HL-60 (cell line): ENCODE results near the gene ORAI3.

Experiments used
- POLR2AphosphoS5 ChIP-seq: IDR thresholded peaks from 2 replicates; pipeline ENCODE4 v1.6.1; 2012; ENCODE audit warnings: low read depth
- SPI1 ChIP-seq: IDR thresholded peaks from 2 replicates; pipeline ENCODE4 v1.6.1; 2012; ENCODE audit warnings: low read depth, mild to moderate bottlenecking, borderline replicate concordance
- TF ChIP-seq, protein P1 (sequence below): IDR thresholded peaks from one replicate; pipeline ENCODE4 v1.5.1; 2011; ENCODE audit warnings: low read length, control low read depth, inconsistent platforms; ENCODE audit not compliant: insufficient read depth

DNA sequence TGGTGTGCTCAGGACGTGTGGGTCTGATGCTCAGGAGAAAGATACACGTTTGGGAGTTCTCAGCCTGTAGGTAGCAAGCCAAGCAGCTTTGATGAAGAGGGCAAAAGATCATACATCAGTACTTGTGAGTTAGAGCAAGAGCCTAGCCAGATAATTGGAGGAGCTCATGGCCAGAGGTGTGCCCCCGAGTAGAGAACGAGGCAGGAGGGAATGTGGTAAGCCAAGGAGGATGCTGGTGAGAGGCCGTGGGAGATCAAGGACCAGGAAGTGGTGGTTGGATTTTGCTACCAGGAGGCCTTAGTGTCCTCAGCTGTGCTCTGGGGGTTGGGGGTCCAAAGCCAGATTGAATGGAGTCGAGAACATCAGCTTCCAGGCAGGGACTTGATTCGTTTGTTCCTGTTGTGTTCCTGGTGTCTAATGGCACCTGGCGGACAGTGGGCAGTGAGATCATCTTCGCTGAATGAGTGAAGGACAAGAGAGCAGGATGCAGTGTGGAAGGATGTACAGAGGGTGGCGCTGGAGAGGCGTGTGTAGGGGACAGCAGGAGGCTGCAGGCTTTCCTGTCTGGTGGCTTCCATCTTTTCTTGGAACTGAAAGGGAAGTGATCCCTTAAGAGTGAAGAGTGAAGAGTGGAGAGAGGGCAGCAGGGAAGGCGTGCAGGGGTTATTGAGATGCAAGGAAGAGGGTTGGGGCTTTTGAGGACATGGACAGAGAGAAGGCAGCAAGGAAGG lies 13.9 kb upstream of the ORAI3 start:
- TF ChIP-seq, protein P1, sequence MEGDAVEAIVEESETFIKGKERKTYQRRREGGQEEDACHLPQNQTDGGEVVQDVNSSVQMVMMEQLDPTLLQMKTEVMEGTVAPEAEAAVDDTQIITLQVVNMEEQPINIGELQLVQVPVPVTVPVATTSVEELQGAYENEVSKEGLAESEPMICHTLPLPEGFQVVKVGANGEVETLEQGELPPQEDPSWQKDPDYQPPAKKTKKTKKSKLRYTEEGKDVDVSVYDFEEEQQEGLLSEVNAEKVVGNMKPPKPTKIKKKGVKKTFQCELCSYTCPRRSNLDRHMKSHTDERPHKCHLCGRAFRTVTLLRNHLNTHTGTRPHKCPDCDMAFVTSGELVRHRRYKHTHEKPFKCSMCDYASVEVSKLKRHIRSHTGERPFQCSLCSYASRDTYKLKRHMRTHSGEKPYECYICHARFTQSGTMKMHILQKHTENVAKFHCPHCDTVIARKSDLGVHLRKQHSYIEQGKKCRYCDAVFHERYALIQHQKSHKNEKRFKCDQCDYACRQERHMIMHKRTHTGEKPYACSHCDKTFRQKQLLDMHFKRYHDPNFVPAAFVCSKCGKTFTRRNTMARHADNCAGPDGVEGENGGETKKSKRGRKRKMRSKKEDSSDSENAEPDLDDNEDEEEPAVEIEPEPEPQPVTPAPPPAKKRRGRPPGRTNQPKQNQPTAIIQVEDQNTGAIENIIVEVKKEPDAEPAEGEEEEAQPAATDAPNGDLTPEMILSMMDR = peak; percentile 70
- TF ChIP-seq POLR2AphosphoS5 = no peak
- no peak for TF ChIP-seq SPI1
